Esophagus squamous epithelium (tissue), 5 donors: ENCODE measurements around the gene C4orf51. TPM values are rescaled to one million over a fixed set of nuclear protein-coding genes. Genes with fewer than 3 reads are reported as not detected.

ENCODE experiments used
- DNase-seq: peaks from one replicate; lab custom pipeline; 2025; lab: John Stamatoyannopoulos, UW
- H3K27ac ChIP-seq, 4 donors: fragments of 200-600 bp; sonication (generic); one replicate each; pipeline ENCODE4 v1.5.1; 2016 to 2019; ENCODE audit warnings: mild to moderate bottlenecking in 1 of 4
- H3K27me3 ChIP-seq, 4 donors: fragments of 200-600 bp; sonication (generic); 1 replicate in 3 of 4; 2 replicates in 1 of 4; pipeline versions ENCODE4 v1.5.1 to v1.6.0; 2017 to 2021; ENCODE audit warnings: antibody characterized with exemption in 1 of 4
- H3K36me3 ChIP-seq, 3 donors: fragments of 200-600 bp; sonication (generic); one replicate each; pipeline ENCODE4 v1.5.1; 2016 to 2019
- H3K4me1 ChIP-seq, 3 donors: fragments of 200-600 bp; sonication (generic); one replicate each; pipeline ENCODE4 v1.5.1; 2017 to 2019
- H3K4me3 ChIP-seq, 4 donors: fragments of 200-600 bp; sonication (generic); 1 replicate in 3 of 4; 2 replicates in 1 of 4; pipeline ENCODE4 v1.5.1; 2016 to 2019; ENCODE audit warnings: mild to moderate bottlenecking in 2 of 4, moderate library complexity in 1 of 4
- H3K9me3 ChIP-seq, 3 donors: fragments of 200-600 bp; sonication (generic); one replicate each; pipeline ENCODE4 v1.5.1; 2016 to 2019
- POLR2A ChIP-seq, 4 donors: fragments of 450-650 bp; IDR thresholded peaks; one replicate each; pipeline ENCODE4 v1.6.1; 2017; ENCODE audit warnings: antibody characterized with exemption in 4 of 4, mild to moderate bottlenecking in 4 of 4, moderate library complexity in 3 of 4
- WGBS, 2 donors: methylation state at CpG; one replicate each; pipeline ENCODE4 v1.1.5; 2018; 5-methylcytosine and 5-hydroxymethylcytosine counted together
- intact Hi-C: fragments of 100-400 bp; cut with DNase I; formaldehyde crosslinking; loops from one replicate; pipeline ENCODE4 v1.15.0; 2022
- total RNA-seq, 4 donors: library from RNA; depleted of rRNA; stranded (reverse); fragments of >200 nt; gene quantifications; one replicate each; pipeline ENCODE4 v1.1.0, GENCODE V29; 2016
- TF ChIP-seq, protein P1 (sequence below), 6 experiments: fragments of 450-650 bp in 4 of 6; fragments of 200-600 bp in 2 of 6; sonication (generic) in 2 of 6; IDR thresholded peaks; one replicate each; pipeline ENCODE4 v1.5.1; 2016 to 2019; ENCODE audit warnings: antibody characterized with exemption in 6 of 6, mild to moderate bottlenecking in 4 of 6, moderate library complexity in 4 of 6
- donor health status: DM: yes; HTN: yes; CAD: no.

C4orf51 gene
- total RNA-seq, 4 donors from 2014 or later = not detected

- Histone ChIP-seq H3K27me3 (no peaks in the 10 kb centered on the region), H3K4me3 (no peak overlapping the region), H3K4me1 (no peaks in the 10 kb centered on the region), H3K9me3 (no peaks in the 10 kb centered on the region), H3K27ac (no peak overlapping the region), H3K36me3 (peaks cover 0 to 60% (median 0%) of the 10 kb centered on the region in 3 donors)
- WGBS, 2 donors = 96 to 100% methylated on average over 1 of the region's 1 CpG
- intact Hi-C loops = loop anchor here (10.0 kb wide), 1 partner anchor 1502 kb away; no protein-coding TSS in a partner anchor
- no peak for DNase-seq
- no peak for TF ChIP-seq POLR2A (IDR thresholded peaks at IDR 0.05)
- TF ChIP-seq, protein P1, sequence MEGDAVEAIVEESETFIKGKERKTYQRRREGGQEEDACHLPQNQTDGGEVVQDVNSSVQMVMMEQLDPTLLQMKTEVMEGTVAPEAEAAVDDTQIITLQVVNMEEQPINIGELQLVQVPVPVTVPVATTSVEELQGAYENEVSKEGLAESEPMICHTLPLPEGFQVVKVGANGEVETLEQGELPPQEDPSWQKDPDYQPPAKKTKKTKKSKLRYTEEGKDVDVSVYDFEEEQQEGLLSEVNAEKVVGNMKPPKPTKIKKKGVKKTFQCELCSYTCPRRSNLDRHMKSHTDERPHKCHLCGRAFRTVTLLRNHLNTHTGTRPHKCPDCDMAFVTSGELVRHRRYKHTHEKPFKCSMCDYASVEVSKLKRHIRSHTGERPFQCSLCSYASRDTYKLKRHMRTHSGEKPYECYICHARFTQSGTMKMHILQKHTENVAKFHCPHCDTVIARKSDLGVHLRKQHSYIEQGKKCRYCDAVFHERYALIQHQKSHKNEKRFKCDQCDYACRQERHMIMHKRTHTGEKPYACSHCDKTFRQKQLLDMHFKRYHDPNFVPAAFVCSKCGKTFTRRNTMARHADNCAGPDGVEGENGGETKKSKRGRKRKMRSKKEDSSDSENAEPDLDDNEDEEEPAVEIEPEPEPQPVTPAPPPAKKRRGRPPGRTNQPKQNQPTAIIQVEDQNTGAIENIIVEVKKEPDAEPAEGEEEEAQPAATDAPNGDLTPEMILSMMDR (IDR thresholded peaks at IDR 0.05) = no peak
These were observed 36.7 kb upstream of the C4orf51 start for GRCh38 chr4:145643295-145643694.

DNA sequence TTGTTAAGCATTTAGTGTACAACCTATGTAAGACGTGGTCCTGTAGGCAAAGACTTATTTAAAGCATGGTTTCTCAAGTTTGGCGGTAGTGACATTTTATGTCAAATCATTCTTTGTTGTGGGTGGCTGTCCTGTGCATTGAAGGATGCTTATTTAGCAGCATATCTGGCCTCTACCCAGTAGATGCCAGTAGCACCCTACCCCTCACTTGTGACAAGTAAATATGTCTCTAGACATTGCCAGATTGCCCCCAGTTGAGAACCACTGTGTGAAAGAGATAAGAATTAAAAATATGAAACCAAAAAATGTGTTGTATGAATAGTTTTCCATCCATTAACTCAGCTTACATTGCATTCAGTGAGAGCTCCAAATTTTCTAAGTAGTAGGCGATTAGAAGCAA, 35.2 kb upstream of the C4orf51 start:
- intact Hi-C loops = loop anchor here (10.0 kb wide), 1 partner anchor 1500 kb away; no protein-coding TSS in a partner anchor
- 94 to 98% methylated on average over 3 of the region's 3 CpGs for WGBS, 2 donors

GRCh38 chr4:145656156-145656555, 23.8 kb upstream of the C4orf51 start:
- DNase-seq = no peak
- Histone ChIP-seq H3K36me3 (peaks cover 0 to 68% (median 3%) of the 10 kb centered on the region in 3 donors), H3K4me3 (no peak overlapping the region), H3K4me1 (no peaks in the 10 kb centered on the region), H3K9me3 (no peaks in the 10 kb centered on the region), H3K27me3 (no peaks in the 10 kb centered on the region), H3K27ac (no peak overlapping the region)
- WGBS, 2 donors = 45 to 60% methylated on average over 1 of the region's 1 CpG
- TF ChIP-seq, protein P1 (IDR thresholded peaks at IDR 0.05) = no peak
- no peak for TF ChIP-seq POLR2A (IDR thresholded peaks at IDR 0.05)
- intact Hi-C loops = no loop called here

More for the DNA sequence above, 35.2 kb upstream of the C4orf51 start:
- peaks cover 0 to 64% (median 0%) of the 10 kb centered on the region in 3 donors for H3K36me3 ChIP-seq
- no peak for DNase-seq
- H3K4me1 ChIP-seq = no peaks in the 10 kb centered on the region
- TF ChIP-seq, protein P1 (IDR thresholded peaks at IDR 0.05) = no peak
- no peak for TF ChIP-seq POLR2A (IDR thresholded peaks at IDR 0.05)
- no peaks in the 10 kb centered on the region for H3K9me3 ChIP-seq
- H3K4me3 ChIP-seq = no peak overlapping the region
- H3K27ac ChIP-seq = no peak overlapping the region
- no peaks in the 10 kb centered on the region for H3K27me3 ChIP-seq

- Histone ChIP-seq H3K27ac (no peak overlapping the region), H3K4me1 (no peaks in the 10 kb centered on the region), H3K27me3 (no peaks in the 10 kb centered on the region), H3K36me3 (peaks cover 0 to 40% (median 2%) of the 10 kb centered on the region in 3 donors), H3K4me3 (no peak overlapping the region), H3K9me3 (no peaks in the 10 kb centered on the region)
- TF ChIP-seq, protein P1 (IDR thresholded peaks at IDR 0.05) = no peak
- no peak for TF ChIP-seq POLR2A (IDR thresholded peaks at IDR 0.05)
- 87 to 90% methylated on average over 3 of the region's 3 CpGs for WGBS, 2 donors
- DNase-seq = no peak
- intact Hi-C loops = no loop called here
These were observed 19.9 kb upstream of the C4orf51 start for GRCh38 chr4:145660064-145660463.

- H3K4me3 ChIP-seq = no peak overlapping the region
- no peak for DNase-seq
- H3K27me3 ChIP-seq = no peaks in the 10 kb centered on the region
- H3K9me3 ChIP-seq = no peaks in the 10 kb centered on the region
- 66% methylated on average over 3 of the region's 3 CpGs for WGBS, 2 donors
- no peak for TF ChIP-seq POLR2A (IDR thresholded peaks at IDR 0.05)
- TF ChIP-seq, protein P1 (IDR thresholded peaks at IDR 0.05) = no peak
- H3K36me3 ChIP-seq = peaks cover 0 to 11% (median 0%) of the 10 kb centered on the region in 3 donors
- no peak overlapping the region for H3K27ac ChIP-seq
- H3K4me1 ChIP-seq = no peaks in the 10 kb centered on the region
- intact Hi-C loops = no loop called here
These were observed 16.8 kb upstream of the C4orf51 start for GRCh38 chr4:145663194-145663593.
